ENCODE results near the gene PTPN4.
"Not testable (repeated sequence)": the region's sequence is repeated elsewhere in the genome, so short reads cannot be mapped to it uniquely, and the experiment has no call there.

Gene PTPN4

GRCh38 chr2:120018549-120018948 is 258.8 kb downstream of the PTPN4 start:
- Histone ChIP-seq H3K27me3 (ENCODE audit: insufficient read depth, low read length) (no peaks in the 10 kb centered on the region), H3K4me3 (ENCODE audit: low read length) (no peak overlapping the region), H2AFZ (ENCODE audit: low read depth, low read length) (no peak overlapping the region), H3K36me3 (ENCODE audit: insufficient read depth, low read length) (peaks cover 4% of the 10 kb centered on the region), H3K9me3 (ENCODE audit: low read length) (no peaks in the 10 kb centered on the region), H3K4me1 (ENCODE audit: insufficient read depth, low read length) (peaks cover 10% of the 10 kb centered on the region)

- Histone ChIP-seq H3K4me3 (ENCODE audit: low read length) (no peak overlapping the region), H3K36me3 (ENCODE audit: insufficient read depth, low read length) (peaks cover 4% of the 10 kb centered on the region), H3K4me1 (ENCODE audit: insufficient read depth, low read length) (no peaks in the 10 kb centered on the region), H3K9me3 (ENCODE audit: low read length) (peaks cover 5% of the 10 kb centered on the region), H2AFZ (ENCODE audit: low read depth, low read length) (no peak overlapping the region), H3K27me3 (ENCODE audit: insufficient read depth, low read length) (no peaks in the 10 kb centered on the region)
Measured at GRCh38 chr2:120020554-120020953, 260.8 kb downstream of the PTPN4 start.

- not testable (repeated sequence) for H3K4me1 ChIP-seq (ENCODE audit: insufficient read depth, low read length); H3K9me3 ChIP-seq (ENCODE audit: low read length); H3K4me3 ChIP-seq (ENCODE audit: low read length); H3K36me3 ChIP-seq (ENCODE audit: insufficient read depth, low read length); H3K27me3 ChIP-seq (ENCODE audit: insufficient read depth, low read length); H2AFZ ChIP-seq (ENCODE audit: low read depth, low read length)
Measured at GRCh38 chr2:120022505-120022904, 262.8 kb downstream of the PTPN4 start.

- no peak overlapping the region for H2AFZ ChIP-seq (ENCODE audit: low read depth, low read length)
- H3K4me1 ChIP-seq (ENCODE audit: insufficient read depth, low read length): no peaks in the 10 kb centered on the region
- no peak overlapping the region for H3K4me3 ChIP-seq (ENCODE audit: low read length)
- H3K36me3 ChIP-seq (ENCODE audit: insufficient read depth, low read length): peaks cover 3% of the 10 kb centered on the region
- H3K9me3 ChIP-seq (ENCODE audit: low read length): peaks cover 10% of the 10 kb centered on the region
- no peaks in the 10 kb centered on the region for H3K27me3 ChIP-seq (ENCODE audit: insufficient read depth, low read length)
Measured at GRCh38 chr2:120026890-120027289, 267.2 kb downstream of the PTPN4 start.

GRCh38 chr2:120028795-120029194 is 269.1 kb downstream of the PTPN4 start:
- H3K27me3 ChIP-seq (ENCODE audit: insufficient read depth, low read length): no peaks in the 10 kb centered on the region
- no peak overlapping the region for H2AFZ ChIP-seq (ENCODE audit: low read depth, low read length)
- H3K4me3 ChIP-seq (ENCODE audit: low read length): no peak overlapping the region
- H3K36me3 ChIP-seq (ENCODE audit: insufficient read depth, low read length): peaks cover 3% of the 10 kb centered on the region
- H3K9me3 ChIP-seq (ENCODE audit: low read length): peaks cover 10% of the 10 kb centered on the region
- no peaks in the 10 kb centered on the region for H3K4me1 ChIP-seq (ENCODE audit: insufficient read depth, low read length)

- Histone ChIP-seq H3K4me1 (ENCODE audit: insufficient read depth, low read length) (peaks cover 5% of the 10 kb centered on the region), H3K9me3 (ENCODE audit: low read length) (peaks cover 5% of the 10 kb centered on the region), H3K36me3 (ENCODE audit: insufficient read depth, low read length) (peaks cover 3% of the 10 kb centered on the region), H3K27me3 (ENCODE audit: insufficient read depth, low read length) (no peaks in the 10 kb centered on the region), H2AFZ (ENCODE audit: low read depth, low read length) (no peak overlapping the region), H3K4me3 (ENCODE audit: low read length) (no peak overlapping the region)
Measured at GRCh38 chr2:120029672-120030640, 270.2 kb downstream of the PTPN4 start.

- Histone ChIP-seq H3K9me3 (ENCODE audit: low read length) (peaks cover 3% of the 10 kb centered on the region), H2AFZ (ENCODE audit: low read depth, low read length) (no peak overlapping the region), H3K4me1 (ENCODE audit: insufficient read depth, low read length) (peaks cover 5% of the 10 kb centered on the region), H3K4me3 (ENCODE audit: low read length) (no peak overlapping the region), H3K36me3 (ENCODE audit: insufficient read depth, low read length) (peaks cover 3% of the 10 kb centered on the region), H3K27me3 (ENCODE audit: insufficient read depth, low read length) (no peaks in the 10 kb centered on the region)
Measured at GRCh38 chr2:120032297-120032696, 272.6 kb downstream of the PTPN4 start.

All from neuron (in vitro differentiated cells).